DMS53 (cell line): Measurements from ENCODE around the gene PPP1R14C.
A peak's percentile ranks its signal among the peaks of the same experiment; 100 is the strongest.

Experiments
- DNase-seq: peaks from one replicate; lab custom pipeline; 2025; lab: John Stamatoyannopoulos, UW

Gene PPP1R14C

GRCh38 chr6:150271501-150272263, 128.8 kb downstream of the PPP1R14C start:
- no peak for DNase-seq

GRCh38 chr6:150272264-150272975, 129.6 kb downstream of the PPP1R14C start:
- no peak for DNase-seq

- DNase-seq, result no peak
Observed at GRCh38 chr6:150272976-150273315, 130.1 kb downstream of the PPP1R14C start.

GRCh38 chr6:150273457-150274309, 130.8 kb downstream of the PPP1R14C start:
- no peak for DNase-seq

- DNase-seq, result no peak
Observed at GRCh38 chr6:150275489-150275888, 132.6 kb downstream of the PPP1R14C start.

GRCh38 chr6:150276168-150276936, 133.5 kb downstream of the PPP1R14C start:
- no peak for DNase-seq

GRCh38 chr6:150276937-150277742, 134.3 kb downstream of the PPP1R14C start:
- no peak for DNase-seq

DNA sequence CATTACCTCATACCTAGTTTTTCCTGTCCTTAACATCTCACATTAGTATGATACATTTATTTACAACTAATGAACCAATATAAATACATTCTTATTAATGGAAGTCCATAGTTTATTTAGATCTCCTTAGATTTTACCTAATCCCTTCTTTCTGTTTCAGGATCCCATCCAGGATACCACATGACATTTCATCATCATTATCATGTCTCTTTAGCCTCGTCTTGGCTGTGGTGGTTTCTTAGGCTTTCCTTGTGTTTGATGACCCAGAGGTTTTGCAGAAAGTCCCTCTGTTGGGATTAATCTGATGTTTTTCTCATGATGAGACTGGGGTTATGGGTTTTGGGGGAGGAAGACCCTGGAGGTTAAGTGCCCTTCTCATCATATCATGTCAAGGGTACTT, 136.7 kb downstream of the PPP1R14C start:
- no peak for DNase-seq

DNA sequence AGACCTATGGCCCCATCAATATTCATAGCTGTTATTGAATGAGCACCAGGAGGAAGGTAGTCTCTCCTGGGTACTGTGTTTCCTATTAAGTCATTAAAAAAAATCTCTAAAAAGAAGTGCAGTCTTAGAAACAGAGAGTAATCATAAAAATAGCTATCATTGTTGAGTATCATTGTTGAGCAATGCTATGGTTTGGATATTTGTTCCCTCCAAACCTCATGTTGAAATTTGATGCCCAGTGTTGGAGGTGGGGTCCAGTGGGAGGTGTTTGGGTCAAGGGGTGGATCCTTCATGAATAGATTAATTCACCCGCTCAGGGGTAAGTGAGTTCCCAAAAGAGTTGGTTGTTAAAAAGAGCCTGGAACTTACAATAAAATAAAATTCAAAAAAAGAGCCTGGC, 137.9 kb downstream of the PPP1R14C start:
- DNase-seq, result no peak

DNA sequence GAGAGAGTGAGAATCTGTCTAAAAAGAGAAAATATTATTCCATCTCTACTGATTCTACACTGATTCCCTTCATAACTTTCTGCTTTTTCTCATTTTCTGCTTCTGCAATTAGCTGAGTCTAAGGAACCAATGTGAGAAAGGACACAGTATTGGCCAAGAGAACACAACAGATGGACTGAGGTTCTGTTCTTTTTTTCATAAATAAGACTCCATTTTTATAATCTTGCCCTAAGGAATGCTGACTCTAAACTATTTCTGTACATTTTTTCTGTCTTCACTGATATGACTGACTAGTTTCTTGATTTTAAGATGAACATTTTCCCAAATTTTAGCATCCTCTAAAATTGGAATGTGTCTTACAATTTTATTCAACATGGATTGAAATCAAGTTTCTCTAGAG, 138.9 kb downstream of the PPP1R14C start:
- DNase-seq, result no peak

DNA sequence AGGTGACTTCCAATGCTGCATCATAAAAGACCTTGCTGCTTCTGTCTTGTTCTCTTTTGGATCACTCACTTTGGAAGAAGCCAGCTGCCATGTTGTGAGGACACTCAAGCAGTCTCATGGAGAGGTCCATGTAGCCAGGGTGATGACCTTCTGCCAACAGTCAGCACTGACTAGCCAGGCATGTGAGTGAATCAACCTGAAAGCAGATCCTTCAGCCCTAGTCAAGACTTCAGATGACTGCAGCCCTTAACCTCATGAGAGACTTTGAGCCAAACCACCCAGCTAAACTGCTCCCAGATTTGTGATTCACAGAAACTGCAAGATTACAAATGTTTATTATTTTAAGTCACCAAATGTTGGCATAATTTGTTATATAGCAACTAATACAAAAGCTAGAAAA, 140.0 kb downstream of the PPP1R14C start:
- no peak for DNase-seq

DNA sequence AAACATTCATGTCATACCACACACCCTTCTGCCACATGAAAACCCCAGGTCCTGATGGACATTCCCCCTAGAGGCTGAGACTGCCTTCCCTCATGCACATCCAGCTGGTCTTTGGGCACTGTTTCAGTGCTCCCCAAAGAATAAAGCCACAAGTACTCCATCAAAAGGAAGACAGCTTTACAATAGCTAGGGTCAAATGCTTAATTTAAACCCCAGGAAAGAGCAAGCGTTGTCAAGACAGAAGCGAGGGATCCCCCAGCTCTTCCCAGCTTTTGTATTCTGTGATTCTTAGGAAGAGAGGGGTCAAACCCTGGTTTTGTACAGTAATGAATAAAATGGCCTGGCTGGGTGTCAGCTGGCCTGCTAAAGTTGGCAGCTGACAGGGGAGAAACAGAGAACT, 143.6 kb downstream of the PPP1R14C start:
- no peak for DNase-seq

DNA sequence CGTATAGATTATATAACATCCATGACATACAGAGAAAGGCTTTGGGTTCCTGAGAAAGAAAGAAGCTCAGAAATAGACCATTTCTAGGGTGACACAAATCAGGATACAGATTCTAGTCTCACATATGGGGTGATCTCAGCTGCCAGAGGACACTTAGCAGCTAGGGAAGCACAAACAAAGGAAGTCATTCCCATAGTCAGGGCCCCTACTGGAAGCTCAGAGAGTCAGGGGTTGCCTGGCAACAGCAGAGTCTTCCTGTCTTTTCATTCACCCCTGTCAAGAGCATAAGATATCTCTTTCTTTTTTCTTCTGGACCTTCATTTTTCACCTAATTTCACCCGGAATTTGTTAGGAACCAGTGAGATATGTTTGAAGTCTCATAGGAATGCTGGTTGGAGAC, 144.1 kb downstream of the PPP1R14C start:
- DNase-seq, result peak; percentile 56

GRCh38 chr6:150288456-150288855, 145.6 kb downstream of the PPP1R14C start:
- no peak for DNase-seq

GRCh38 chr6:150289454-150290071, 146.7 kb downstream of the PPP1R14C start:
- no peak for DNase-seq

- DNase-seq, result no peak
Observed at GRCh38 chr6:150290429-150290828, 147.6 kb downstream of the PPP1R14C start.

GRCh38 chr6:150291968-150292710, 149.3 kb downstream of the PPP1R14C start:
- no peak for DNase-seq

DNA sequence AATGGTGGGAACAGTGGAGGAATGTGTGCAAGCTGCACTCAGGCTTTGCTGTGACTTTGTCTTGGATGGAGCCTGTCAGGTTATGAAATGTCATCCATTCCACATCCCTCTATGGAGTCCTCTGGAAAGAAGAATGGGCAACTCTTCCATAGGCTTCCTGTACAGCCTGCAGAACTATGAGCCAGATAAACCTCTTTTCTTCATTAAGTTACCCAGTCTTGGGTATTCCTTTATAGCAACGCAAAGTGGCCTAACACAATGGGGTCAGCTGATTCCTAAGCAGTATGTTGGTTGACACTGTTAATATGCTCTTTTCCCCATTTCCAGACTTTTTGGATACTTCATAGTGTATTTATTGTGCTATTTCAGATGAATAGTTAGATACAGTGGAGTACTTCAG, 150.2 kb downstream of the PPP1R14C start:
- no peak for DNase-seq

DNA sequence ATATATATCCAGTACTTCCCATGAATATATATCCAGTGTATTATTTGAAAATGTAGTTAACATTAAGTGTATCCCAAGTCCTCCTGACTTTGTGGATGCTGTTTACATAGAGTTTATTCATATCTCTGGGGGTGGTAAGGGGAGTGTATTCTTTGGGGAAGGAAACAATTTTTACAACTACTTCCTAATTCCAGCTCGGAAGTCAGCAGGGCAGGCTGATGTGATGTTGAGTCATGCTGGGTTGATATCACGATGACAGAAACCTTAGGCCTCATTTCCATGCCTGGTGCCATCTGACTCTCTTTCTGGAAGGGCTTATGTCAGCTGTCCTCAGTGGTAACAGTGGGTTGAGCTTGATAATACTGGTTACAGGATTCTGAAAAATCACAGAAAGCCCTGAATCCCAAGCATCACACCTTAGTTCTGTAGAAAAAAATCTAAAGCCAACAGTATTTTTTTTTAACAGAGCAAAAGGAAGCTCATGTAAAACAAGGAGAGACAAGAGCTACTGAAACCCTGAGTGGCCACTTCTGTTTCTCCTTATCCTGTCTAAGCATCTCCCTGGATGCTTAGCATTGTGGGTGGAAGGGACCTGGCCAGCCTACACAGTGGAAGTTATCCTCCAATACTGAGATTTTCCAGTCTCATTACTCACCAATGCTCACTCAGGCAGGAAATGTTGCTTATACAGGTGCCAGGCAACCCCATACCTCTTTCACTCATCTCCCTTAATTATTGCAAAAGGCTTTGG, 150.8 kb downstream of the PPP1R14C start:
- peak; percentile 25 for DNase-seq
